ENCODE measurements around the gene FRAS1. TPM values are rescaled to one million over a fixed set of nuclear protein-coding genes. Genes with fewer than 3 reads are reported as not detected.

Gene FRAS1
- total and polyA plus RNA-seq, 8 donors, result 15.3 to 48.9 (median 40.4) TPM

DNA sequence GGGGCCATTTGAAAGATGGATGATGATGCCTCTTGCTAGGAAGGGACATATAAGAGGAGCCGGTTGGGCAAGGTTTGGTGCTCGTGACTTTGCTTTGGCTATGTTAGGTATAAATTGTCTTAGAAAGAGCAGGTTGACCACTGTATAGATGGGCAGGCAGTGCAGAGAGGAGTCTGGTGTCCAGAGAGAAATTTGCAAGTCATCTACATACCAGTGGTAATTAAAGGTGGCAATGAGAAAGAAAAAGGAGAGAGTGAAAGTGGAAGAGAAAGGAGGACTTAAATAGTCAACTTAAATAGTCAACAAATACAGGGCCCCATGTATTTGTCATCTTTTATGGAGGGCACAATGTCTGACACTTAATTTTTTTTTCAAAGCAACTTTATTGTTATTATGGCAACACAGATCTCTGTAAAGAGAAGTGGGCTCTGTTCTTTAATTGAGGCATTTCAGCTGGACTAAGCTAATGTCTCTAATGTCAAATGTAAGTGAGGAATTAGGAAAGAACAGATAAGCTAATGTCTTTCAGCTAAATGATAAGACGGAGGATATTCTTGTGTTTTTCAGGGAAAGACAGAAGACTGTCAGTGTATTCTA, 419.1 kb downstream of the FRAS1 start:
- Histone ChIP-seq H3K9me3 (no peaks in the 10 kb centered on the region), H3K4me3 (no peak overlapping the region), H3K4me1 (no peaks in the 10 kb centered on the region), H3K27me3 (no peaks in the 10 kb centered on the region), H3K27ac (no peak overlapping the region), H3K36me3 (no peaks in the 10 kb centered on the region)
- ATAC-seq (no peak), DNase-seq (no peak)
- TF ChIP-seq, protein P1, sequence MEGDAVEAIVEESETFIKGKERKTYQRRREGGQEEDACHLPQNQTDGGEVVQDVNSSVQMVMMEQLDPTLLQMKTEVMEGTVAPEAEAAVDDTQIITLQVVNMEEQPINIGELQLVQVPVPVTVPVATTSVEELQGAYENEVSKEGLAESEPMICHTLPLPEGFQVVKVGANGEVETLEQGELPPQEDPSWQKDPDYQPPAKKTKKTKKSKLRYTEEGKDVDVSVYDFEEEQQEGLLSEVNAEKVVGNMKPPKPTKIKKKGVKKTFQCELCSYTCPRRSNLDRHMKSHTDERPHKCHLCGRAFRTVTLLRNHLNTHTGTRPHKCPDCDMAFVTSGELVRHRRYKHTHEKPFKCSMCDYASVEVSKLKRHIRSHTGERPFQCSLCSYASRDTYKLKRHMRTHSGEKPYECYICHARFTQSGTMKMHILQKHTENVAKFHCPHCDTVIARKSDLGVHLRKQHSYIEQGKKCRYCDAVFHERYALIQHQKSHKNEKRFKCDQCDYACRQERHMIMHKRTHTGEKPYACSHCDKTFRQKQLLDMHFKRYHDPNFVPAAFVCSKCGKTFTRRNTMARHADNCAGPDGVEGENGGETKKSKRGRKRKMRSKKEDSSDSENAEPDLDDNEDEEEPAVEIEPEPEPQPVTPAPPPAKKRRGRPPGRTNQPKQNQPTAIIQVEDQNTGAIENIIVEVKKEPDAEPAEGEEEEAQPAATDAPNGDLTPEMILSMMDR (IDR thresholded peaks at IDR 0.05), result no peak
- intact Hi-C loops (cut with DNase I), result no loop called here

DNA sequence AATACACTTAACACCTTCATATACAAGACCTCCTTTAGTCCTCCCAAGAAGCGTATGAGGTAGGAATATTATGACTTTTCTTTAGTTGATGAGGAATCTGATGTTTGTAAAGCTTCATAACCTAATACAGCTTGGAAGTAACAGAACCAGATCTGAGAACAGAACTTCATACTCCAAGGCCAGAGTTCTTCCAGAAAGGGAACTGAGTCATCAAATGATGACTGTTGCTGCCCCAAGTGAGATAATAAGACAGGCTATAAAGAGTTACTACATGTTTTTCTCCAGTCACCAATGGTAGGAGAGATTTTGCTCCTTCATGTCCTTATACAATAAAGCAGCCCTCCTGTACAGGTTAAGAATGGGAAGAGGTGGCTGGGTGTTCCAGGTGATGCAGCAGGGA, 420.2 kb downstream of the FRAS1 start:
- Histone ChIP-seq H3K9me3 (no peaks in the 10 kb centered on the region), H3K4me3 (no peak overlapping the region), H3K27me3 (no peaks in the 10 kb centered on the region), H3K27ac (no peak overlapping the region), H3K4me1 (no peaks in the 10 kb centered on the region), H3K36me3 (no peaks in the 10 kb centered on the region)
- no peak for DNase-seq
- intact Hi-C loops (cut with DNase I), result no loop called here
- TF ChIP-seq, protein P1 (IDR thresholded peaks at IDR 0.05), result no peak
- ATAC-seq, result no peak

DNA sequence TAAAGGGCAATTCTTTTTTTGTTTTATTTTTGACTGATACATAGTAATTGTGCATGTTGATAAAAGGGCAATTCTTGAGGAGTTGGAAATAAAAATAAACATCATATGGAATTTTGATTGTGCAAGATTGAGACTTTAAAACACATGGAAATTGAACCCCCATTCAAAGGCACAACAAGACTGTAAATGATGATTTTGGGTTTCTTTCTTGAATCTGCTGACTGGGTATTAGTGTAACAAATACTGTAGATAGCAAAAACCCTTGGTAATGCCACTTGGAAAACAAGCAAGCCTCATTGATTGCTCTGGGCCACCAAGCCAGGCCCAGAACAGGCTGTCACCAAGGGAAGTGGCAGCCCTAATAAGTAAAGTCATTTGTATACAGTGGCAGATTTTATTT, 421.4 kb downstream of the FRAS1 start:
- no peaks in the 10 kb centered on the region for H3K4me1 ChIP-seq
- DNase-seq, result no peak
- H3K27ac ChIP-seq, result no peak overlapping the region
- H3K27me3 ChIP-seq, result no peaks in the 10 kb centered on the region
- TF ChIP-seq, protein P1 (IDR thresholded peaks at IDR 0.05), result no peak
- H3K4me3 ChIP-seq, result no peak overlapping the region
- no peaks in the 10 kb centered on the region for H3K36me3 ChIP-seq
- H3K9me3 ChIP-seq, result no peaks in the 10 kb centered on the region
- intact Hi-C loops (cut with DNase I), result no loop called here
- no peak for ATAC-seq

DNA sequence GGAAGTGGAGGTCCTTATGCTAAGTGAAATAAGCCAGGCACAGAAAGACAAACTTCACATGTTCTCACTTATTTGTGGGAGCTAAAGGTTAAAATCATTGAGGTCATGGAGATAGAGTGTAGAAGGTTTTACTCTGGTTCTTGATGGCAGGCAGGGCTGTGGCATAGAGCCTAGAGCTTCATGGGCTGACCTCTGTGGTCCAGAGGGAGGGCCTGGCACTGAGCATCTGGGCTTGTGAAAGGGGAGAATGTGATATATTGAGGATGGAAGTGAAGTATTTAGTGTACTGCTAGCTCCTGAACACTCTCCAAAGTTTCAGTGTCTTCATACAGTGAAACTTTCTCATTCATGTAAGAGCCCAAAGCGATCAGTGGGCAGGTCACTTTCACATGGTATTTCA, 423.2 kb downstream of the FRAS1 start:
- H3K4me3 ChIP-seq, result no peak overlapping the region
- no peaks in the 10 kb centered on the region for H3K4me1 ChIP-seq
- H3K36me3 ChIP-seq, result no peaks in the 10 kb centered on the region
- DNase-seq, result no peak
- intact Hi-C loops (cut with DNase I), result no loop called here
- no peaks in the 10 kb centered on the region for H3K27me3 ChIP-seq
- ATAC-seq, result no peak
- no peak overlapping the region for H3K27ac ChIP-seq
- H3K9me3 ChIP-seq, result no peaks in the 10 kb centered on the region
- TF ChIP-seq, protein P1 (IDR thresholded peaks at IDR 0.05), result no peak

DNA sequence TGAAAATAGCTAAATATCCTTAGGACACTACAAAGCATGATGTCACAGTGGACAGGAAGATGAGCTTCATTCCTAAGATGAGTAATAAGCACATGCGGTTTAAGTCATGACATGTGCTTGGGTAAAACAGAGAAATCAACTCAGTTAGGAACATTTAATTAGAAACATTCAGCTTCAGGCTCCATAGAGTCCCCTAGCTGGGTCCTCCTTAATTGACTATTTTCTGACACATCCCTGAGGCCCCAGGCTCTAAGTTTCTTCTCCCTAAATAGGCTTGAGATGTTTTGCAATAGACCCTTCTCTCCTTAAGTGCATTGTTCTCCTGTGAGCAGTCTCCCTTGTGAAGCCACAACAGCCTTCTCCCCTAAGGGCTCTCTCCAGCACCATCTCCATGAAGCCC, 424.1 kb downstream of the FRAS1 start:
- H3K4me3 ChIP-seq, result no peak overlapping the region
- DNase-seq (no peak), ATAC-seq (no peak)
- H3K27ac ChIP-seq, result no peak overlapping the region
- no peaks in the 10 kb centered on the region for H3K9me3 ChIP-seq
- H3K4me1 ChIP-seq, result no peaks in the 10 kb centered on the region
- no peaks in the 10 kb centered on the region for H3K36me3 ChIP-seq
- no peaks in the 10 kb centered on the region for H3K27me3 ChIP-seq
- intact Hi-C loops (cut with DNase I), result no loop called here
- TF ChIP-seq, protein P1 (IDR thresholded peaks at IDR 0.05), result no peak
